ENCODE data around the gene CC2D2A. TPM values are rescaled to one million over a fixed set of nuclear protein-coding genes. Genes with fewer than 3 reads are reported as not detected.

Gene CC2D2A
- total and polyA plus RNA-seq, 2 of the 13 experiments (the other 11 are each of a cell fraction or from before 2014, with no cell fraction given), result 4.2 to 7.2 TPM

DNA sequence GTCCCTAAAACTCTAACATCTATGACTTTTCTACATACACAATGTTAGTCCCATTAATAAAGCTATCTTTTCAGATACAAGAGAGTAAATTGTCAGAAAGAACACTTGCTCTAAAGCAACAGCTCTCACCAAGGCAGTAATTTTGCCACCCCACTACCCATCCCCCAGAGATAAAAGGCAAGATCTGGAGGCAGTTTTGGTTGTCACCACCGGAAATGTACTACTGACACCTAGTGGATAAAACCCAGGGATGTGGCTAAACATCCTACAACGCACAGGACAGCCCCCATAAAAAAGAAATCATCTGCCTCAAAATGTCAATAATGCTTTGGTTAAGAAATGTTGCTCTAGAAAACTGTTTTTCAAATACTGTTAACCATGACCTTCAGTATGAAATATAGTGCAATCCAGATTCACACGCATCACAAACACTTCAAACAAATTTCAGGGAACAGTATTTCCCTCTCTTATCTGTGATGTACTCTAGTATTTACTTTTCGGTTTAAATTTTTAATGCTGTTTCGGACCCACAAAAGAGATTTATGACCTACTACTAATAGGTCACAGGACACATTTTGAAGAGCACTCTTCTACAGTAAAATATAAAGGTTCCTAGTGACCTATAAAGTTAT lies 180.3 kb downstream of the CC2D2A start (continued):
- TF ChIP-seq, protein P1, sequence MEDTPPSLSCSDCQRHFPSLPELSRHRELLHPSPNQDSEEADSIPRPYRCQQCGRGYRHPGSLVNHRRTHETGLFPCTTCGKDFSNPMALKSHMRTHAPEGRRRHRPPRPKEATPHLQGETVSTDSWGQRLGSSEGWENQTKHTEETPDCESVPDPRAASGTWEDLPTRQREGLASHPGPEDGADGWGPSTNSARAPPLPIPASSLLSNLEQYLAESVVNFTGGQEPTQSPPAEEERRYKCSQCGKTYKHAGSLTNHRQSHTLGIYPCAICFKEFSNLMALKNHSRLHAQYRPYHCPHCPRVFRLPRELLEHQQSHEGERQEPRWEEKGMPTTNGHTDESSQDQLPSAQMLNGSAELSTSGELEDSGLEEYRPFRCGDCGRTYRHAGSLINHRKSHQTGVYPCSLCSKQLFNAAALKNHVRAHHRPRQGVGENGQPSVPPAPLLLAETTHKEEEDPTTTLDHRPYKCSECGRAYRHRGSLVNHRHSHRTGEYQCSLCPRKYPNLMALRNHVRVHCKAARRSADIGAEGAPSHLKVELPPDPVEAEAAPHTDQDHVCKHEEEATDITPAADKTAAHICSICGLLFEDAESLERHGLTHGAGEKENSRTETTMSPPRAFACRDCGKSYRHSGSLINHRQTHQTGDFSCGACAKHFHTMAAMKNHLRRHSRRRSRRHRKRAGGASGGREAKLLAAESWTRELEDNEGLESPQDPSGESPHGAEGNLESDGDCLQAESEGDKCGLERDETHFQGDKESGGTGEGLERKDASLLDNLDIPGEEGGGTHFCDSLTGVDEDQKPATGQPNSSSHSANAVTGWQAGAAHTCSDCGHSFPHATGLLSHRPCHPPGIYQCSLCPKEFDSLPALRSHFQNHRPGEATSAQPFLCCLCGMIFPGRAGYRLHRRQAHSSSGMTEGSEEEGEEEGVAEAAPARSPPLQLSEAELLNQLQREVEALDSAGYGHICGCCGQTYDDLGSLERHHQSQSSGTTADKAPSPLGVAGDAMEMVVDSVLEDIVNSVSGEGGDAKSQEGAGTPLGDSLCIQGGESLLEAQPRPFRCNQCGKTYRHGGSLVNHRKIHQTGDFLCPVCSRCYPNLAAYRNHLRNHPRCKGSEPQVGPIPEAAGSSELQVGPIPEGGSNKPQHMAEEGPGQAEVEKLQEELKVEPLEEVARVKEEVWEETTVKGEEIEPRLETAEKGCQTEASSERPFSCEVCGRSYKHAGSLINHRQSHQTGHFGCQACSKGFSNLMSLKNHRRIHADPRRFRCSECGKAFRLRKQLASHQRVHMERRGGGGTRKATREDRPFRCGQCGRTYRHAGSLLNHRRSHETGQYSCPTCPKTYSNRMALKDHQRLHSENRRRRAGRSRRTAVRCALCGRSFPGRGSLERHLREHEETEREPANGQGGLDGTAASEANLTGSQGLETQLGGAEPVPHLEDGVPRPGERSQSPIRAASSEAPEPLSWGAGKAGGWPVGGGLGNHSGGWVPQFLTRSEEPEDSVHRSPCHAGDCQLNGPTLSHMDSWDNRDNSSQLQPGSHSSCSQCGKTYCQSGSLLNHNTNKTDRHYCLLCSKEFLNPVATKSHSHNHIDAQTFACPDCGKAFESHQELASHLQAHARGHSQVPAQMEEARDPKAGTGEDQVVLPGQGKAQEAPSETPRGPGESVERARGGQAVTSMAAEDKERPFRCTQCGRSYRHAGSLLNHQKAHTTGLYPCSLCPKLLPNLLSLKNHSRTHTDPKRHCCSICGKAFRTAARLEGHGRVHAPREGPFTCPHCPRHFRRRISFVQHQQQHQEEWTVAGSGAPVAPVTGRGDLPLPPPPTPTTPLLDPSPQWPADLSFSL (CRISPR knock-in tag; IDR thresholded peaks at IDR 0.05), result no peak
- no peak for TF ChIP-seq BRCA1 (CRISPR knock-in tag; IDR thresholded peaks at IDR 0.05)
- TF ChIP-seq ZNF180 (CRISPR knock-in tag; IDR thresholded peaks at IDR 0.05; ENCODE audit: borderline replicate concordance, low read depth), result no peak
- no peak for TF ChIP-seq ZFP90 (CRISPR knock-in tag; IDR thresholded peaks at IDR 0.05; ENCODE audit: borderline replicate concordance)
- no peak for TF ChIP-seq SRY (CRISPR knock-in tag; IDR thresholded peaks at IDR 0.05)
- TF ChIP-seq ZSCAN22 (CRISPR knock-in tag; IDR thresholded peaks at IDR 0.05), result no peak
- TF ChIP-seq, protein P2, sequence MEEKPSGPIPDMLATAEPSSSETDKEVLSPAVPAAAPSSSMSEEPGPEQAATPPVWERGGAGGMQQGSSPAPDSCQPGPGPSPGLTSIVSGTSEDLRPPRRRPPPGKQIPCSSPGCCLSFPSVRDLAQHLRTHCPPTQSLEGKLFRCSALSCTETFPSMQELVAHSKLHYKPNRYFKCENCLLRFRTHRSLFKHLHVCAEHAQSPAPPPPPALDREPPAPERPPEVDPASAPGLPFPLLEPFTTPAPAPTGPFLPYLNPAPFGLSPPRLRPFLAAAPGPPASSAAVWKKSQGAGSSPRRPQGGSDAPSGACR (CRISPR knock-in tag; IDR thresholded peaks at IDR 0.05), result no peak
- TF ChIP-seq ESRRA (CRISPR knock-in tag; IDR thresholded peaks at IDR 0.05; ENCODE audit: low read depth), result no peak
- no peak for TF ChIP-seq PHF5A (CRISPR knock-in tag; IDR thresholded peaks at IDR 0.05; ENCODE audit: low read depth, unreplicated experiment)
- TF ChIP-seq SPEN (CRISPR knock-in tag; IDR thresholded peaks at IDR 0.05; ENCODE audit: low read depth), result no peak

Small RNAs within 50 kb of the gene (small RNA-seq; reads per million reads assigned to genes)
- gene AC007016.1 (ENCODE audit: insufficient read depth in 2 of 3, insufficient read length in 3 of 3, low read depth in 2 of 3, low replicate concordance in 1 of 3), result 0 reads per million in 3 experiments

Other genes starting within 250 kb of the CC2D2A start
- gene C1QTNF7, start 41.8 kb upstream of the CC2D2A start, total RNA-seq (2016; rRNA removed; fragmentation: Illumina TruSeq; extraction: Trizol), result not detected in 2 replicates
- gene C1QTNF7, start 41.8 kb upstream of the CC2D2A start, polyA plus RNA-seq (2011; rRNA removed), result not detected in 2 replicates
- 45.3 and 53.4 TPM in 2 replicates for gene FBXL5, start 185.5 kb downstream of the CC2D2A start, total RNA-seq (2016; rRNA removed; fragmentation: Illumina TruSeq; extraction: Trizol)
- gene FBXL5, start 185.5 kb downstream of the CC2D2A start, polyA plus RNA-seq (2011; rRNA removed), result 17.4 TPM in 2 replicates
- 41.8 and 48.4 TPM in 2 replicates for gene FAM200B, start 211.9 kb downstream of the CC2D2A start, total RNA-seq (2016; rRNA removed; fragmentation: Illumina TruSeq; extraction: Trizol)
- gene FAM200B, start 211.9 kb downstream of the CC2D2A start, polyA plus RNA-seq (2011; rRNA removed), result 24.4 and 25.6 TPM in 2 replicates
- gene BST1, start 233.2 kb downstream of the CC2D2A start, total RNA-seq (2016; rRNA removed; fragmentation: Illumina TruSeq; extraction: Trizol), result 0.22 and 0.49 TPM in 2 replicates
- gene BST1, start 233.2 kb downstream of the CC2D2A start, polyA plus RNA-seq (2011; rRNA removed), result 0.09 and 0.10 TPM in 2 replicates